Activated CD8-positive, alpha-beta T cell treated with anti-CD3 and anti-CD28 coated beads, Interleukin-2, amount 10 ng/mL, durations not matched to agents 7 days and 5 days (primary cell): Measurements from ENCODE around the gene RPS6KB2. TPM values are rescaled to one million over a fixed set of nuclear protein-coding genes. Genes with fewer than 3 reads are reported as not detected.
"Not testable (repeated sequence)": the region's sequence is repeated elsewhere in the genome, so short reads cannot be mapped to it uniquely, and the experiment has no call there.

Source experiments
- ATAC-seq: fragments of 150-1000 bp; cut with Tn5 transposase; one replicate; pipeline ENCODE4 v1.10.0; 2021; ENCODE audit warnings: moderate library complexity
- CTCF ChIA-PET: fragments of 350-600 bp; sonication (Branson Sonifier 250); formaldehyde crosslinking; loops from one replicate; lab custom pipeline; 2021; ENCODE audit warnings: antibody characterized with exemption; lab: Charles Lee
- POLR2A ChIA-PET: fragments of 350-600 bp; sonication (Branson Sonifier 250); formaldehyde crosslinking; loops from one replicate; lab custom pipeline; 2021; ENCODE audit warnings: antibody characterized with exemption; lab: Charles Lee
- DNase-seq: peaks from one replicate; pipeline ENCODE4 v3.0.0-alpha.2; 2020
- H3K27ac Mint-ChIP-seq: one replicate; pipeline ENCODE4 v1.8.0; 2021; ENCODE audit warnings: mild to moderate bottlenecking, mixed read lengths
- H3K27me3 Mint-ChIP-seq: one replicate; pipeline ENCODE4 v1.8.0; 2021; ENCODE audit warnings: low read depth, mixed read lengths
- H3K36me3 Mint-ChIP-seq: one replicate; pipeline ENCODE4 v1.8.0; 2021; ENCODE audit warnings: low read depth, mixed read lengths
- H3K4me1 Mint-ChIP-seq: one replicate; pipeline ENCODE4 v1.8.0; 2021; ENCODE audit warnings: low read depth, mixed read lengths
- H3K4me3 Mint-ChIP-seq: one replicate; pipeline ENCODE4 v1.8.0; 2021; ENCODE audit warnings: mild to moderate bottlenecking, mixed read lengths
- H3K9me3 Mint-ChIP-seq: one replicate; pipeline ENCODE4 v1.8.0; 2022; ENCODE audit warnings: mixed read lengths; ENCODE audit not compliant: insufficient read depth
- total RNA-seq, 2 experiments: library from RNA; stranded (reverse); gene quantifications; one replicate each; pipeline ENCODE4 v1.2.3, GENCODE V29; 2021

RPS6KB2 gene
- total RNA-seq, 2 experiments from 2014 or later = 64.0 to 66.9 TPM

GRCh38 chr11:67397986-67398660 lies 30.2 kb upstream of the RPS6KB2 start:
- Mint-ChIP-seq H3K4me3 (peak overlapping the region; percentile 63), H3K4me1 (peaks cover 70% of the 10 kb centered on the region), H3K27me3 (no peaks in the 10 kb centered on the region), H3K9me3 (no peaks in the 10 kb centered on the region), H3K27ac (peak overlapping the region; percentile 89), H3K36me3 (peaks cover 63% of the 10 kb centered on the region)
- POLR2A ChIA-PET = interaction anchor here (0.6 to 3.2 kb wide), 4 partner anchors 11 to 422 kb away, joined by 3 to 11 read pairs (median 4); partner anchors contain the start of gene PTPRCAP
- CTCF ChIA-PET = interaction anchor here (0.7 to 31.4 kb wide), 3 partner anchors 16 to 41 kb away, joined by 3 to 998 read pairs (median 7); partner anchors contain the start of gene POLD4
- DNase-seq (no peak), ATAC-seq (no peak)

- DNase-seq = no peak
- H3K27ac Mint-ChIP-seq = peak overlapping the region; percentile 64
- POLR2A ChIA-PET = interaction anchor here (3.2 to 6.9 kb wide), 2 partner anchors 38 to 39 kb away, joined by 11 to 109 read pairs; partner anchors contain the start of gene PTPRCAP
- H3K27me3 Mint-ChIP-seq = no peaks in the 10 kb centered on the region
- no peak for ATAC-seq
- CTCF ChIA-PET = interaction anchor here (0.8 to 31.4 kb wide), 4 partner anchors 17 to 53 kb away, joined by 4 to 998 read pairs (median 20); partner anchors contain the start of gene POLD4
- H3K36me3 Mint-ChIP-seq = peaks cover 59% of the 10 kb centered on the region
- no peaks in the 10 kb centered on the region for H3K9me3 Mint-ChIP-seq
- peaks cover 68% of the 10 kb centered on the region for H3K4me1 Mint-ChIP-seq
- H3K4me3 Mint-ChIP-seq = peak overlapping the region; percentile 40
Observed at GRCh38 chr11:67398661-67399563, 29.4 kb upstream of the RPS6KB2 start.

GRCh38 chr11:67400251-67400941 lies 27.9 kb upstream of the RPS6KB2 start:
- DNase-seq = no peak
- Mint-ChIP-seq H3K27me3 (no peaks in the 10 kb centered on the region), H3K4me1 (peaks cover 64% of the 10 kb centered on the region), H3K4me3 (peak overlapping the region; percentile 90), H3K27ac (peak overlapping the region; percentile 86), H3K36me3 (peaks cover 64% of the 10 kb centered on the region), H3K9me3 (no peaks in the 10 kb centered on the region)
- POLR2A ChIA-PET = interaction anchor here (0.6 to 6.9 kb wide), 11 partner anchors 9 to 161 kb away, joined by 3 to 109 read pairs (median 27); partner anchors contain the start of genes CDK2AP2, POLD4, PTPRCAP and RAD9A
- no peak for ATAC-seq
- CTCF ChIA-PET = interaction anchor here (0.8 to 5.7 kb wide), 15 partner anchors 9 to 184 kb away, joined by 3 to 73 read pairs (median 9); partner anchors contain the start of genes AIP, GSTP1, PITPNM1 and POLD4

- peak overlapping the region; percentile 86 for H3K27ac Mint-ChIP-seq
- peaks cover 66% of the 10 kb centered on the region for H3K36me3 Mint-ChIP-seq
- ATAC-seq = no peak
- H3K4me3 Mint-ChIP-seq = peak overlapping the region; percentile 90
- no peaks in the 10 kb centered on the region for H3K9me3 Mint-ChIP-seq
- DNase-seq = no peak
- no peaks in the 10 kb centered on the region for H3K27me3 Mint-ChIP-seq
- POLR2A ChIA-PET = interaction anchor here (1.0 to 6.9 kb wide), 13 partner anchors 10 to 139 kb away, joined by 3 to 109 read pairs (median 8); partner anchors contain the start of genes CDK2AP2, POLD4, PTPRCAP and RAD9A
- CTCF ChIA-PET = interaction anchor here (0.6 to 5.7 kb wide), 28 partner anchors 9 to 229 kb away, joined by 3 to 73 read pairs (median 5); partner anchors contain the start of genes AIP, CDK2AP2, GSTP1 and NUDT8
- peaks cover 65% of the 10 kb centered on the region for H3K4me1 Mint-ChIP-seq
Observed at GRCh38 chr11:67400942-67401494, 27.3 kb upstream of the RPS6KB2 start.

GRCh38 chr11:67401495-67402191 lies 26.7 kb upstream of the RPS6KB2 start, which contains the start of gene PPP1CA:
Gene PPP1CA (minus strand): TSS chr11:67401858. CDS start chr11:67401782, 76 bp downstream.
- no peaks in the 10 kb centered on the region for H3K27me3 Mint-ChIP-seq
- peaks cover 67% of the 10 kb centered on the region for H3K36me3 Mint-ChIP-seq
- ChIA-PET POLR2A (interaction anchor here (0.6 to 6.9 kb wide), 16 partner anchors 10 to 140 kb away, joined by 3 to 109 read pairs (median 7); partner anchors contain the start of genes AIP, CDK2AP2, PITPNM1 and POLD4), CTCF (interaction anchor here (0.6 to 5.7 kb wide), 29 partner anchors 10 to 228 kb away, joined by 3 to 73 read pairs (median 5); partner anchors contain the start of genes AIP, CDK2AP2, GSTP1 and NUDT8)
- peak; percentile 92 for DNase-seq
- peaks cover 65% of the 10 kb centered on the region for H3K4me1 Mint-ChIP-seq
- H3K27ac Mint-ChIP-seq = peak within 1 kb of the TSS; percentile 93
- peak within 1 kb of the TSS; percentile 90 for H3K4me3 Mint-ChIP-seq
- ATAC-seq = peak; percentile 74
- no peaks in the 10 kb centered on the region for H3K9me3 Mint-ChIP-seq

GRCh38 chr11:67402192-67402839 lies 26.0 kb upstream of the RPS6KB2 start:
- not testable (repeated sequence) for ATAC-seq
- POLR2A ChIA-PET = interaction anchor here (0.6 to 6.9 kb wide), 16 partner anchors 10 to 140 kb away, joined by 3 to 109 read pairs (median 7); partner anchors contain the start of genes AIP, CDK2AP2, PITPNM1 and POLD4

GRCh38 chr11:67403085-67403484 lies 25.2 kb upstream of the RPS6KB2 start:
- Mint-ChIP-seq H3K27ac (peak overlapping the region; percentile 93), H3K4me3 (peak overlapping the region; percentile 92), H3K4me1 (peaks cover 66% of the 10 kb centered on the region), H3K36me3 (peaks cover 68% of the 10 kb centered on the region)
- ChIA-PET CTCF (interaction anchor here (0.7 to 5.7 kb wide), 9 partner anchors 9 to 211 kb away, joined by 3 to 73 read pairs (median 6); partner anchors contain the start of genes POLD4, PTPRCAP and RAD9A), POLR2A (interaction anchor here (0.6 to 6.9 kb wide), 11 partner anchors 9 to 212 kb away, joined by 3 to 109 read pairs (median 27); partner anchors contain the start of genes POLD4, PTPRCAP, RAD9A and RPS6KB2)
- DNase-seq, ATAC-seq, H3K9me3 Mint-ChIP-seq, H3K27me3 Mint-ChIP-seq: not testable (repeated sequence)

More at GRCh38 chr11:67402192-67402839, 26.0 kb upstream of the RPS6KB2 start:
- not testable (repeated sequence) for H3K9me3 Mint-ChIP-seq, H3K27me3 Mint-ChIP-seq
- Mint-ChIP-seq H3K27ac (peak overlapping the region; percentile 93), H3K4me3 (peak overlapping the region; percentile 62), H3K36me3 (peaks cover 68% of the 10 kb centered on the region), H3K4me1 (peaks cover 66% of the 10 kb centered on the region)
- DNase-seq = peak; percentile 20
- CTCF ChIA-PET = interaction anchor here (0.8 to 5.7 kb wide), 25 partner anchors 11 to 228 kb away, joined by 3 to 73 read pairs (median 5); partner anchors contain the start of genes AIP, CDK2AP2, GSTP1 and NUDT8

GRCh38 chr11:67404515-67405195 lies 23.6 kb upstream of the RPS6KB2 start:
- DNase-seq = peak; percentile 79
- Mint-ChIP-seq H3K4me3 (peak overlapping the region; percentile 92), H3K27ac (peak overlapping the region; percentile 93), H3K27me3 (no peaks in the 10 kb centered on the region), H3K4me1 (peaks cover 64% of the 10 kb centered on the region), H3K36me3 (peaks cover 64% of the 10 kb centered on the region), H3K9me3 (no peaks in the 10 kb centered on the region)
- ATAC-seq = no peak
- ChIA-PET CTCF (interaction anchor here (0.6 to 5.7 kb wide), 11 partner anchors 8 to 101 kb away, joined by 3 to 73 read pairs (median 5); partner anchors contain the start of genes PITPNM1, PTPRCAP, RPS6KB2 and TMEM134), POLR2A (interaction anchor here (0.6 to 6.9 kb wide), 12 partner anchors 8 to 127 kb away, joined by 3 to 109 read pairs (median 10); partner anchors contain the start of genes AIP, PTPRCAP, RAD9A and RPS6KB2)
